GM10248 (cell line): ENCODE data around the gene CNR1.
"Not testable (repeated sequence)": the region's sequence is repeated elsewhere in the genome, so short reads cannot be mapped to it uniquely, and the experiment has no call there.

Source experiments
- CTCF ChIA-PET: fragments of 300-600 bp; sonication (Branson Sonifier 250); formaldehyde crosslinking; extraction: SDS; loops from one replicate; lab custom pipeline; 2021; ENCODE audit warnings: antibody characterized with exemption; lab: Yijun Ruan, JAX
- POLR2A ChIA-PET: fragments of 350-650 bp; sonication (Branson Sonifier 250); formaldehyde crosslinking; extraction: SDS; loops from one replicate; lab custom pipeline; 2020; ENCODE audit warnings: antibody characterized with exemption; lab: Yijun Ruan, JAX
- DNase-seq: peaks from one replicate; pipeline ENCODE4 v3.0.0; 2012; ENCODE audit errors: extremely low spot score
- TF ChIP-seq, protein P1 (sequence below): IDR thresholded peaks from 2 replicates; pipeline ENCODE4 v1.5.1; 2012; ENCODE audit warnings: mild to moderate bottlenecking, low read depth; ENCODE audit errors: extremely low read depth, missing control alignments, control extremely low read depth

CNR1 gene

GRCh38 chr6:88165844-88166492 is at the start of gene CNR1:
Gene CNR1, minus strand, starts transcription at chr6:88166347. Its CDS starts 21,073 bp downstream, at chr6:88145274.
- ChIA-PET CTCF (interaction anchor here (0.9 to 2.2 kb wide), 7 partner anchors 16 to 705 kb away, joined by 3 to 9 read pairs (median 4); no protein-coding TSS in a partner anchor), POLR2A (interaction anchor here (0.5 kb wide), 1 partner anchor 366 kb away, joined by 4 read pairs; no protein-coding TSS in a partner anchor)
- no peak for DNase-seq
- TF ChIP-seq, protein P1, sequence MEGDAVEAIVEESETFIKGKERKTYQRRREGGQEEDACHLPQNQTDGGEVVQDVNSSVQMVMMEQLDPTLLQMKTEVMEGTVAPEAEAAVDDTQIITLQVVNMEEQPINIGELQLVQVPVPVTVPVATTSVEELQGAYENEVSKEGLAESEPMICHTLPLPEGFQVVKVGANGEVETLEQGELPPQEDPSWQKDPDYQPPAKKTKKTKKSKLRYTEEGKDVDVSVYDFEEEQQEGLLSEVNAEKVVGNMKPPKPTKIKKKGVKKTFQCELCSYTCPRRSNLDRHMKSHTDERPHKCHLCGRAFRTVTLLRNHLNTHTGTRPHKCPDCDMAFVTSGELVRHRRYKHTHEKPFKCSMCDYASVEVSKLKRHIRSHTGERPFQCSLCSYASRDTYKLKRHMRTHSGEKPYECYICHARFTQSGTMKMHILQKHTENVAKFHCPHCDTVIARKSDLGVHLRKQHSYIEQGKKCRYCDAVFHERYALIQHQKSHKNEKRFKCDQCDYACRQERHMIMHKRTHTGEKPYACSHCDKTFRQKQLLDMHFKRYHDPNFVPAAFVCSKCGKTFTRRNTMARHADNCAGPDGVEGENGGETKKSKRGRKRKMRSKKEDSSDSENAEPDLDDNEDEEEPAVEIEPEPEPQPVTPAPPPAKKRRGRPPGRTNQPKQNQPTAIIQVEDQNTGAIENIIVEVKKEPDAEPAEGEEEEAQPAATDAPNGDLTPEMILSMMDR: peak; percentile 39

DNA sequence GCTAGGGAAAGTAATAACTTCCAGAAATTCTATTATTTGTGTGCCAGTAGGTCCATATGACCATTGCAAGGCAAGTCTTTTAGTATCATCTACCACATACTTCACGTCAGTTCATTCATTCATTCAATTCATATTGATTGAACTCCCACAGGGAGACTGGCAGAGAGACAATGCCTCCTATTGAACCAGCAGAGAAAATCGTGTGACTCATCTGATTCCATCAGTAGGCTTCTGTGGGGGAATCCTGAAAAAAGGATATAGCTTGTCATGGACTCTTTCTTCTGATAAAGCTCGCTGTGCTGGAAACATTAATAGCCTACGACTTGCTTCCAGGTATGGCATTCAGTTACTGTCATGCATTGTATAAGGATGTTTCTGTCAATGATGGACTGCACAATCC is 45.3 kb upstream of the CNR1 start:
- CTCF ChIA-PET: interaction anchor here (1.2 to 1.9 kb wide), 2 partner anchors 11 to 15 kb away, joined by 3 to 6 read pairs; no protein-coding TSS in a partner anchor
- POLR2A ChIA-PET: no interaction called here
- TF ChIP-seq, protein P1: no peak
- no peak for DNase-seq

GRCh38 chr6:88209301-88209700 is 43.2 kb upstream of the CNR1 start:
- ChIA-PET POLR2A (no interaction called here), CTCF (interaction anchor here (0.8 kb wide), 1 partner anchor 10 kb away, joined by 3 read pairs; no protein-coding TSS in a partner anchor)
- DNase-seq: no peak
- TF ChIP-seq, protein P1: no peak

DNA sequence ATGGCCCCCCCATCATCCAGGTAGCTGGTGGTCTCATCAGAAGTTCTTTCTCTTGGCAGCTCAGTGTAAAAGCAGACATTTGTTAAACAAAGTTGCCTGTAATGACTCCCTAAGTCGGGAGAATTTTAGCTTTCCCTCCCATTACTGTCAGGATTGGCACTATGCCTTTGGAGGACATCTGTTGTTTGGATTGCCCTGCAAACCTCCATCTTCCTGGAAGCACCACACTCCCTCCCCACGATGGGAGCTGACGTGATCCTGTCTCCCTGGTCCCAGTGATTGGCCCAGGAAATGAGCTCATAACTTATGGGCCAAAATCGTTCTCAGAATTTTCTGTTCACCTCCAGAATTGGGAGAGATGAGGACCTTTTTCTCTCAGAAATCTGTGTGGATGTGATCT is 42.6 kb upstream of the CNR1 start:
- POLR2A ChIA-PET: no interaction called here
- no peak for DNase-seq
- TF ChIP-seq, protein P1: no peak
- CTCF ChIA-PET: interaction anchor here (0.8 to 0.9 kb wide), 2 partner anchors 9 to 10 kb away, joined by 3 read pairs; no protein-coding TSS in a partner anchor

DNA sequence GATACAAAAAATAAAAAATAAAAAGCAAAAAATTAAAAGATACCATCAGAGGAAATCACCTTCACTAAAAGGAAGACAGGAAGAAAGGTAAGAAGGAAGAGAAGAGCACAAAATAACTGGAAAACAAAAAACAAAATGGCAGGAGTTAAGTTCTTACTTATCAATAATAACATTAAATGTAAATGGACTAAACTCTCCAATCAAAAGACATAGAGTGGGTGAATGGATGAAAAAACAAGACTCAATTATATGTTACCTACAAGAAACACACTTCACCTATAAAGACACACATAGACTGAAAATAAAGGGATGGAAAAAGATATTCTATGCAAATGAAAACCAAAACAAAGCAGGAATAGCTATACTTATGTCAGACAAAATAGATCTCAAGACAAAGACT is 35.6 kb upstream of the CNR1 start:
- CTCF ChIA-PET, POLR2A ChIA-PET, DNase-seq: not testable (repeated sequence)

DNA sequence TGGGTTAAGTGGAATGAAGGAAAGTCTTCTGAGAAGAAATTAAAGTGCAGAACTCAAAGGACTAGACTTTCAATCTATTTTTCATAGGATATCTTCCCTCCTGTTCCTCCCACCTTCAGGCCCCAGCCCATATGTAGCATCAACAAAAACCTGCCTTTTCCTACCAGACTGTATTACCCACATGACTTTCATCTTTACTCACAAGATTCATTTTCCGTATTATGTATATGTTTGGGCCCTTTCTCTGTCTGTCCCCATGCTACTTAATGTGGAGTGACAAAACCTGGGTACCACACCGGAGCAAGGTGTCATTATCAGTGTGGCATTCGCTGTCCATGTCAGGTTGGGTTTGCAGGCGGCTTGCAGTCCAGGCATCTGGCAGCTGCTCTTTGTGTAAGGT is 18.8 kb upstream of the CNR1 start:
- POLR2A ChIA-PET: no interaction called here
- no peak for DNase-seq
- CTCF ChIA-PET: no interaction called here
- TF ChIP-seq, protein P1: no peak

DNA sequence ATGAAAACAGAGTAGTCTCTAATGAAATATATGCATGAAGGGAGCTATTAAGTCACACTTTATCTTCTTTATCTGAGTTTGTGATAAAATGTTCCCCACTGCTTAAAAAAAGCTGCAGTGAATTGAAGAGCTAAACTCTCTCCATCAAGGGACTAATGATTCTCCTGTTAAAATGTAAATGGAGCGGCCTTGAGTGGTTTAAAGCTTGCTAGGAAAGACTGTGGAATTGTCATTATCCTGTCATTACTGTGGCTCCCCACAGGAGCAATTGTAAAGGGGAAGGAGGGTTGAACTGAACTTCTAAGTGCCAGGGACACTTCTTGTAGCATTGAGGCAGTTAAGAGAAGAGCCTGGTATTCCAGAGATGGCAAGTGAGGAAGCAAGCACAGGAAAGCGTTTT is 17.3 kb upstream of the CNR1 start:
- TF ChIP-seq, protein P1: no peak
- DNase-seq: no peak
- CTCF ChIA-PET: no interaction called here
- POLR2A ChIA-PET: no interaction called here
